ENCODE results near the gene ZYX.

ZYX gene

DNA sequence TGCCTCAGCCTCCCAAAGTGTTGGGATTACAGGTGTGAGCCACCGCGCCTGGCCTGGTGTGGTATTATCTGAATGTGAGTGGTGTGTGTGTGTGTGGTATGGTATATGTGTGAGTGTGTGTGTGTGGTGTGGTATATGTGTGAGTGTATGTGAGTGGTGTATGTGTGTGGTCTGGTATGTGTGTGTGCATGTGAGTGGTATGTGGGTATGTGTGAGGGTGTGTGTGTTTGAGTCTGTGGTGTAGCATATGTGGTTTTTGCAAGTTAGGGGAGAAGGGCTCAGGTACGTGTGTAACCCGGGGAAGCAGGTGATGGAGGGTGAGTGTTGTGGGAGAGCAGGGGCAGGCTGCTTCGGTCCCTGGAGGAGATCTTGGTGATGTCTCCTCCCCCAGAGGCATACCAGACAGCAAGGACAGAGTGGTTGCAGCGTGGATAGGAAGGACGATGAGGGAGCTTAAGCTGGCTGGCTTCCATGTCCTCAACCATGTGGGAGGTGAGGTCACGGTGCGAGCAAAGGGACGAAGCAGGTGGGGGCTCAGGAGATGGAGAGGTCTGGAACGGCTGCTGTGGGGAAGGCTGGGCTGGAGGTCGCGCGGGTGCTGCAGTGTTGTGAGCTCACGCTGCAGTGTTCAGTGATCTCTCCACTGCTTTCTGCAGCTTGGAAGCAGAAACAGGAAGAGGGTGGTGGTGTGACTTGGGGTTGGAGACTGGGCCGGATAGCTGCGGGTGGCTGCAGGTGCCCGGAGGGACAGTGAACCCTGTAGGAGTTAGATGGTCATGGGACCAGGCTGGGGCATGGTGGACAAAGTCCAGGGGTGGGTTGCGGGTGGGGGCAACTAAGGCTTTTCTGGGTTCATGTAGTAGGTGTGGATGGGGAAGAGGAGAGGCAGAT lies 5.0 kb downstream of the ZYX start:
- Histone ChIP-seq H3F3A (ENCODE audit: insufficient read depth) (no peaks in the 10 kb centered on the region), H2AFZ (ENCODE audit: low read depth, low read length, severe bottlenecking) (no peak overlapping the region), H3K9ac (ENCODE audit: low read length) (no peak overlapping the region), H3K9me2 (replicated peaks; ENCODE audit: insufficient read depth, low read length) (no peaks in the 10 kb centered on the region), H3K79me2 (ENCODE audit: insufficient read depth, low read length) (no peaks in the 10 kb centered on the region), H3K9me3 (ENCODE audit: insufficient read depth, low read length) (no peaks in the 10 kb centered on the region), H3K4me3 (ENCODE audit: insufficient read depth, low read length, poor library complexity, severe bottlenecking) (no peak overlapping the region), H3K36me3 (ENCODE audit: low read length) (no peaks in the 10 kb centered on the region), H3K4me2 (ENCODE audit: low read depth, low read length, poor library complexity, severe bottlenecking) (no peak overlapping the region), H3K27ac (ENCODE audit: low read depth, low read length) (no peak overlapping the region), H3K27me3 (ENCODE audit: low read length) (no peaks in the 10 kb centered on the region), H4K20me1 (ENCODE audit: low read depth, low read length) (no peaks in the 10 kb centered on the region)
- TF ChIP-seq EZH2phosphoT487 (conservative IDR thresholded peaks at IDR 0.05; ENCODE audit: low read length) = no peak
- TF ChIP-seq, protein P1, sequence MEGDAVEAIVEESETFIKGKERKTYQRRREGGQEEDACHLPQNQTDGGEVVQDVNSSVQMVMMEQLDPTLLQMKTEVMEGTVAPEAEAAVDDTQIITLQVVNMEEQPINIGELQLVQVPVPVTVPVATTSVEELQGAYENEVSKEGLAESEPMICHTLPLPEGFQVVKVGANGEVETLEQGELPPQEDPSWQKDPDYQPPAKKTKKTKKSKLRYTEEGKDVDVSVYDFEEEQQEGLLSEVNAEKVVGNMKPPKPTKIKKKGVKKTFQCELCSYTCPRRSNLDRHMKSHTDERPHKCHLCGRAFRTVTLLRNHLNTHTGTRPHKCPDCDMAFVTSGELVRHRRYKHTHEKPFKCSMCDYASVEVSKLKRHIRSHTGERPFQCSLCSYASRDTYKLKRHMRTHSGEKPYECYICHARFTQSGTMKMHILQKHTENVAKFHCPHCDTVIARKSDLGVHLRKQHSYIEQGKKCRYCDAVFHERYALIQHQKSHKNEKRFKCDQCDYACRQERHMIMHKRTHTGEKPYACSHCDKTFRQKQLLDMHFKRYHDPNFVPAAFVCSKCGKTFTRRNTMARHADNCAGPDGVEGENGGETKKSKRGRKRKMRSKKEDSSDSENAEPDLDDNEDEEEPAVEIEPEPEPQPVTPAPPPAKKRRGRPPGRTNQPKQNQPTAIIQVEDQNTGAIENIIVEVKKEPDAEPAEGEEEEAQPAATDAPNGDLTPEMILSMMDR (IDR thresholded peaks at IDR 0.05; ENCODE audit: insufficient read depth, low read length, poor library complexity, severe bottlenecking) = no peak

DNA sequence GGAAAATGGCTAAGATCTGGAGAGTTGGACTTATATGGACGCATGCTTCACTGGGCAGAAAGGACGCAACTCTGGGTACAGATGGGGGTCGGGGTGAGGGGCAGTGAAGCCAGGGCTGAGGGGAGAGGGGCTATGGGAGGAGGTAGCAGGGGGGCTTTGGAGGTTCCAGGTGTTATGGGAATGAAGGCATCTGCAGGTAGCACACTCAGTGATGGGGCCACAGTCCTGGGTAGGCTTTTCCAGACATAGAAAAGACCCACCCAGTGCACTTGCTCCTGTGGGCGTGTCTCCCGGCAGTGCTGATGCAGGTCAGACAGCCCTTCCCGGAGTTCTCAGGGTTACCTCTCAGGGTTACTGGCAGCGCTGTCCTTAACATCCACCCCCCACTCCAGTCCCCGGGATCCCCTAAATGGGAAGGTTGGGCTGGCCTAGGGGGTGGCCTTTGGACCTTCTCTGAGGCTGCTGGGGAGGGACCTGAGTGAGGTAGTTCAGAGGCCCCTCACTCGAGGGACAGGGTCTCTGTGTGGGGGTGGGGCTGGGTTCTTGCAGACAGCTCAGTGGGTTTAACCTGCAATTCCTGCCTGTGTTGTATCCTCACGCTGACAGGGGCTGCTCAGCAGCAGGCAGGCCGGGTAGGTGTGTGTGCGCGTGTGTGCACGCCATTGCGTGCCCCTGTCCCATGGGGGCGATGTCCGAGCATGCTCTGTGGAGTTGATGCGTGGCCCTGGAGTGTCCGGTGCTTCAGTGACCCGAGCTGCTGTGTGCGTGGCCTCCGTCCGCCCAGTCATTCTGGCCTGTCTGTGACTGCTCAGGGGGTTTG lies 6.2 kb downstream of the ZYX start:
- H3K36me3 ChIP-seq (ENCODE audit: low read length) = no peaks in the 10 kb centered on the region
- no peaks in the 10 kb centered on the region for H3K9me3 ChIP-seq (ENCODE audit: insufficient read depth, low read length)
- no peaks in the 10 kb centered on the region for H3K79me2 ChIP-seq (ENCODE audit: insufficient read depth, low read length)

DNA sequence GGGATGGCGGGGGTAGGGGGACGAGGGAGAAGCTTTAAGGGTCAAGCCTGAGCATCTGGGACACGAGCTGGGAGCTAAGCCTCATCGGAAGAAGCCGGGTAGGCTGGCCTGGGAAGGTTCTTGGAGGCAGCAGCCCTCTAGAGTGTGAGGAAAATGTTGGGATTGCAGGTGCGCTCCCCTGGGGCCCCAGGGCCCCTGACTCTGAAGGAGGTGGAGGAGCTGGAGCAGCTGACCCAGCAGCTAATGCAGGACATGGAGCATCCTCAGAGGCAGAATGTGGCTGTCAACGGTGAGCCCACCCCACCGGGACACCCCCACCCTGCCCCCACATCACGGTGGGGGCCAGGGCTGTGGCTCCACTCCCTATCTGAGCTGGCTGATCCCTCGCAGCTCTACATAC lies 6.9 kb downstream of the ZYX start:
- TF ChIP-seq, protein P1 (IDR thresholded peaks at IDR 0.05; ENCODE audit: insufficient read depth, low read length, poor library complexity, severe bottlenecking) = no peak
- no peak for TF ChIP-seq EZH2phosphoT487 (conservative IDR thresholded peaks at IDR 0.05; ENCODE audit: low read length)
- Histone ChIP-seq H3K79me2 (ENCODE audit: insufficient read depth, low read length) (no peaks in the 10 kb centered on the region), H3K36me3 (ENCODE audit: low read length) (no peaks in the 10 kb centered on the region), H3K27ac (ENCODE audit: low read depth, low read length) (no peak overlapping the region), H2AFZ (ENCODE audit: low read depth, low read length, severe bottlenecking) (no peak overlapping the region), H3K9me2 (replicated peaks; ENCODE audit: insufficient read depth, low read length) (no peaks in the 10 kb centered on the region), H3K27me3 (ENCODE audit: low read length) (no peaks in the 10 kb centered on the region), H3K4me3 (ENCODE audit: insufficient read depth, low read length, poor library complexity, severe bottlenecking) (no peak overlapping the region), H3K9me3 (ENCODE audit: insufficient read depth, low read length) (no peaks in the 10 kb centered on the region), H3K4me2 (ENCODE audit: low read depth, low read length, poor library complexity, severe bottlenecking) (no peak overlapping the region), H3F3A (ENCODE audit: insufficient read depth) (no peaks in the 10 kb centered on the region), H4K20me1 (ENCODE audit: low read depth, low read length) (no peaks in the 10 kb centered on the region), H3K9ac (ENCODE audit: low read length) (no peak overlapping the region)

More for the DNA sequence above, 6.2 kb downstream of the ZYX start:
- no peak overlapping the region for H2AFZ ChIP-seq (ENCODE audit: low read depth, low read length, severe bottlenecking)
- H3F3A ChIP-seq (ENCODE audit: insufficient read depth) = no peaks in the 10 kb centered on the region
- H3K9ac ChIP-seq (ENCODE audit: low read length) = no peak overlapping the region
- no peaks in the 10 kb centered on the region for H3K27me3 ChIP-seq (ENCODE audit: low read length)
- H4K20me1 ChIP-seq (ENCODE audit: low read depth, low read length) = no peaks in the 10 kb centered on the region
- no peaks in the 10 kb centered on the region for H3K9me2 ChIP-seq (replicated peaks; ENCODE audit: insufficient read depth, low read length)
- no peak for TF ChIP-seq EZH2phosphoT487 (conservative IDR thresholded peaks at IDR 0.05; ENCODE audit: low read length)
- TF ChIP-seq, protein P1 (IDR thresholded peaks at IDR 0.05; ENCODE audit: insufficient read depth, low read length, poor library complexity, severe bottlenecking) = no peak
- no peak overlapping the region for H3K27ac ChIP-seq (ENCODE audit: low read depth, low read length)
- H3K4me3 ChIP-seq (ENCODE audit: insufficient read depth, low read length, poor library complexity, severe bottlenecking) = no peak overlapping the region
- H3K4me2 ChIP-seq (ENCODE audit: low read depth, low read length, poor library complexity, severe bottlenecking) = no peak overlapping the region

Data from SU-DHL-6 (cell line).